ENCODE measurements around the gene SRGAP1.
"Not testable (repeated sequence)": the region's sequence is repeated elsewhere in the genome, so short reads cannot be mapped to it uniquely, and the experiment has no call there.

Gene SRGAP1

GRCh38 chr12:64018116-64018515 is 173.6 kb downstream of the SRGAP1 start:
- not testable (repeated sequence) for H3K27me3 Mint-ChIP-seq; H3K9me3 Mint-ChIP-seq (ENCODE audit: low read depth); H3K4me1 Mint-ChIP-seq (ENCODE audit: low read depth); H3K27ac Mint-ChIP-seq; H3K36me3 Mint-ChIP-seq; H3K4me3 Mint-ChIP-seq

- no peaks in the 10 kb centered on the region for H3K36me3 Mint-ChIP-seq
- no peaks in the 10 kb centered on the region for H3K4me1 Mint-ChIP-seq (ENCODE audit: low read depth)
- peaks cover 1% of the 10 kb centered on the region for H3K27me3 Mint-ChIP-seq
- H3K9me3 Mint-ChIP-seq (ENCODE audit: low read depth), result no peaks in the 10 kb centered on the region
- H3K4me3 Mint-ChIP-seq, result no peak overlapping the region
- no peak overlapping the region for H3K27ac Mint-ChIP-seq
Measured at GRCh38 chr12:64018524-64018923, 174.0 kb downstream of the SRGAP1 start.

GRCh38 chr12:64019101-64019500 is 174.6 kb downstream of the SRGAP1 start:
- Mint-ChIP-seq H3K4me3 (no peak overlapping the region), H3K4me1 (ENCODE audit: low read depth) (no peaks in the 10 kb centered on the region), H3K27me3 (peaks cover 1% of the 10 kb centered on the region), H3K9me3 (ENCODE audit: low read depth) (no peaks in the 10 kb centered on the region), H3K36me3 (no peaks in the 10 kb centered on the region), H3K27ac (no peak overlapping the region)

GRCh38 chr12:64019654-64020053 is 175.2 kb downstream of the SRGAP1 start:
- Mint-ChIP-seq H3K27me3 (peaks cover 1% of the 10 kb centered on the region), H3K36me3 (no peaks in the 10 kb centered on the region)

GRCh38 chr12:64025174-64025958 is 180.9 kb downstream of the SRGAP1 start:
- H3K27ac Mint-ChIP-seq, result no peak overlapping the region
- no peaks in the 10 kb centered on the region for H3K4me1 Mint-ChIP-seq (ENCODE audit: low read depth)
- H3K27me3 Mint-ChIP-seq, result peaks cover 9% of the 10 kb centered on the region
- no peaks in the 10 kb centered on the region for H3K9me3 Mint-ChIP-seq (ENCODE audit: low read depth)
- no peaks in the 10 kb centered on the region for H3K36me3 Mint-ChIP-seq
- no peak overlapping the region for H3K4me3 Mint-ChIP-seq

More at GRCh38 chr12:64019654-64020053, 175.2 kb downstream of the SRGAP1 start:
- Mint-ChIP-seq H3K4me3 (no peak overlapping the region), H3K27ac (no peak overlapping the region), H3K4me1 (ENCODE audit: low read depth) (no peaks in the 10 kb centered on the region), H3K9me3 (ENCODE audit: low read depth) (no peaks in the 10 kb centered on the region)

GRCh38 chr12:64027311-64027710 is 182.8 kb downstream of the SRGAP1 start:
- peaks cover 9% of the 10 kb centered on the region for H3K27me3 Mint-ChIP-seq
- H3K4me1 Mint-ChIP-seq (ENCODE audit: low read depth), result no peaks in the 10 kb centered on the region
- H3K4me3 Mint-ChIP-seq, result no peak overlapping the region
- H3K36me3 Mint-ChIP-seq, result no peaks in the 10 kb centered on the region
- no peaks in the 10 kb centered on the region for H3K9me3 Mint-ChIP-seq (ENCODE audit: low read depth)
- H3K27ac Mint-ChIP-seq, result no peak overlapping the region

GRCh38 chr12:64028541-64028940 is 184.0 kb downstream of the SRGAP1 start:
- peaks cover 10% of the 10 kb centered on the region for H3K27me3 Mint-ChIP-seq
- no peaks in the 10 kb centered on the region for H3K4me1 Mint-ChIP-seq (ENCODE audit: low read depth)
- H3K9me3 Mint-ChIP-seq (ENCODE audit: low read depth), result no peaks in the 10 kb centered on the region
- H3K4me3 Mint-ChIP-seq, result no peak overlapping the region
- H3K36me3 Mint-ChIP-seq, result no peaks in the 10 kb centered on the region
- no peak overlapping the region for H3K27ac Mint-ChIP-seq

- Mint-ChIP-seq H3K27me3 (peaks cover 12% of the 10 kb centered on the region), H3K9me3 (ENCODE audit: low read depth) (no peaks in the 10 kb centered on the region), H3K4me1 (ENCODE audit: low read depth) (no peaks in the 10 kb centered on the region), H3K4me3 (no peak overlapping the region), H3K36me3 (no peaks in the 10 kb centered on the region), H3K27ac (no peak overlapping the region)
Measured at GRCh38 chr12:64029013-64029857, 184.7 kb downstream of the SRGAP1 start.

GRCh38 chr12:64030155-64030554 is 185.7 kb downstream of the SRGAP1 start:
- Mint-ChIP-seq H3K4me3 (no peak overlapping the region), H3K36me3 (no peaks in the 10 kb centered on the region), H3K27ac (no peak overlapping the region), H3K4me1 (ENCODE audit: low read depth) (no peaks in the 10 kb centered on the region), H3K27me3 (peaks cover 12% of the 10 kb centered on the region), H3K9me3 (ENCODE audit: low read depth) (no peaks in the 10 kb centered on the region)

- H3K27ac Mint-ChIP-seq; H3K27me3 Mint-ChIP-seq; H3K4me1 Mint-ChIP-seq (ENCODE audit: low read depth); H3K36me3 Mint-ChIP-seq; H3K4me3 Mint-ChIP-seq; H3K9me3 Mint-ChIP-seq (ENCODE audit: low read depth): not testable (repeated sequence)
Measured at GRCh38 chr12:64034056-64034455, 189.6 kb downstream of the SRGAP1 start.

- no peak overlapping the region for H3K4me3 Mint-ChIP-seq
- no peak overlapping the region for H3K27ac Mint-ChIP-seq
- no peaks in the 10 kb centered on the region for H3K4me1 Mint-ChIP-seq (ENCODE audit: low read depth)
- H3K27me3 Mint-ChIP-seq, result peaks cover 4% of the 10 kb centered on the region
- no peaks in the 10 kb centered on the region for H3K36me3 Mint-ChIP-seq
- peaks cover 4% of the 10 kb centered on the region for H3K9me3 Mint-ChIP-seq (ENCODE audit: low read depth)
Measured at GRCh38 chr12:64034901-64035576, 190.5 kb downstream of the SRGAP1 start.

- H3K36me3 Mint-ChIP-seq, result no peaks in the 10 kb centered on the region
- H3K4me1 Mint-ChIP-seq (ENCODE audit: low read depth), result no peaks in the 10 kb centered on the region
- peaks cover 4% of the 10 kb centered on the region for H3K27me3 Mint-ChIP-seq
- H3K9me3 Mint-ChIP-seq (ENCODE audit: low read depth), result peaks cover 4% of the 10 kb centered on the region
- H3K4me3 Mint-ChIP-seq, result no peak overlapping the region
- H3K27ac Mint-ChIP-seq, result no peak overlapping the region
Measured at GRCh38 chr12:64036414-64036813, 191.9 kb downstream of the SRGAP1 start.

GRCh38 chr12:64039281-64039871 is 194.9 kb downstream of the SRGAP1 start:
- no peak overlapping the region for H3K4me3 Mint-ChIP-seq
- no peaks in the 10 kb centered on the region for H3K27me3 Mint-ChIP-seq
- no peaks in the 10 kb centered on the region for H3K4me1 Mint-ChIP-seq (ENCODE audit: low read depth)
- no peaks in the 10 kb centered on the region for H3K36me3 Mint-ChIP-seq
- no peak overlapping the region for H3K27ac Mint-ChIP-seq
- H3K9me3 Mint-ChIP-seq (ENCODE audit: low read depth), result peaks cover 4% of the 10 kb centered on the region

GRCh38 chr12:64042911-64043310 is 198.4 kb downstream of the SRGAP1 start:
- no peak overlapping the region for H3K27ac Mint-ChIP-seq
- no peaks in the 10 kb centered on the region for H3K27me3 Mint-ChIP-seq
- no peak overlapping the region for H3K4me3 Mint-ChIP-seq
- no peaks in the 10 kb centered on the region for H3K4me1 Mint-ChIP-seq (ENCODE audit: low read depth)
- H3K36me3 Mint-ChIP-seq, result no peaks in the 10 kb centered on the region
- H3K9me3 Mint-ChIP-seq (ENCODE audit: low read depth), result no peaks in the 10 kb centered on the region

- Mint-ChIP-seq H3K27ac (no peak overlapping the region), H3K36me3 (no peaks in the 10 kb centered on the region), H3K4me1 (ENCODE audit: low read depth) (no peaks in the 10 kb centered on the region), H3K9me3 (ENCODE audit: low read depth) (no peaks in the 10 kb centered on the region), H3K27me3 (no peaks in the 10 kb centered on the region), H3K4me3 (no peak overlapping the region)
Measured at GRCh38 chr12:64044191-64044590, 199.7 kb downstream of the SRGAP1 start.

All from activated naive CD8-positive, alpha-beta T cell (primary cell).